B cell (primary cell): ENCODE data around the gene XPC.

ENCODE experiments used
- EZH2 ChIP-seq: IDR thresholded peaks from 2 replicates; pipeline ENCODE4 v1.6.1; 2012; ENCODE audit warnings: borderline replicate concordance, low read depth, mild to moderate bottlenecking, moderate library complexity, low read length; ENCODE audit not compliant: insufficient read depth, poor library complexity, severe bottlenecking
- TF ChIP-seq, protein P1 (sequence below): fragments of 200-600 bp; IDR thresholded peaks from one replicate; pipeline ENCODE4 v1.8.0; 2022; ENCODE audit warnings: antibody characterized with exemption, mild to moderate bottlenecking

GRCh38 chr3:14214764-14215163 lies 36.4 kb upstream of the XPC start:
- TF ChIP-seq, protein P1, sequence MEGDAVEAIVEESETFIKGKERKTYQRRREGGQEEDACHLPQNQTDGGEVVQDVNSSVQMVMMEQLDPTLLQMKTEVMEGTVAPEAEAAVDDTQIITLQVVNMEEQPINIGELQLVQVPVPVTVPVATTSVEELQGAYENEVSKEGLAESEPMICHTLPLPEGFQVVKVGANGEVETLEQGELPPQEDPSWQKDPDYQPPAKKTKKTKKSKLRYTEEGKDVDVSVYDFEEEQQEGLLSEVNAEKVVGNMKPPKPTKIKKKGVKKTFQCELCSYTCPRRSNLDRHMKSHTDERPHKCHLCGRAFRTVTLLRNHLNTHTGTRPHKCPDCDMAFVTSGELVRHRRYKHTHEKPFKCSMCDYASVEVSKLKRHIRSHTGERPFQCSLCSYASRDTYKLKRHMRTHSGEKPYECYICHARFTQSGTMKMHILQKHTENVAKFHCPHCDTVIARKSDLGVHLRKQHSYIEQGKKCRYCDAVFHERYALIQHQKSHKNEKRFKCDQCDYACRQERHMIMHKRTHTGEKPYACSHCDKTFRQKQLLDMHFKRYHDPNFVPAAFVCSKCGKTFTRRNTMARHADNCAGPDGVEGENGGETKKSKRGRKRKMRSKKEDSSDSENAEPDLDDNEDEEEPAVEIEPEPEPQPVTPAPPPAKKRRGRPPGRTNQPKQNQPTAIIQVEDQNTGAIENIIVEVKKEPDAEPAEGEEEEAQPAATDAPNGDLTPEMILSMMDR, result no peak
- no peak for TF ChIP-seq EZH2
